Femur (tissue), 1 donor: ENCODE data around the gene MMP24.
"Not testable (repeated sequence)": the region's sequence is repeated elsewhere in the genome, so short reads cannot be mapped to it uniquely, and the experiment has no call there.

Experiments used
- DNase-seq: peaks from one replicate; pipeline ENCODE4 v3.0.0-alpha.2; 2017

MMP24 gene

GRCh38 chr20:35262321-35262720 lies 35.8 kb downstream of the MMP24 start:
- DNase-seq, result not testable (repeated sequence)

GRCh38 chr20:35262731-35263531 lies 36.4 kb downstream of the MMP24 start:
- not testable (repeated sequence) for DNase-seq

- DNase-seq, result no peak
These were observed 37.2 kb downstream of the MMP24 start for GRCh38 chr20:35263532-35264341.

GRCh38 chr20:35264755-35265154 lies 38.3 kb downstream of the MMP24 start:
- DNase-seq, result no peak

GRCh38 chr20:35267092-35267491 lies 40.6 kb downstream of the MMP24 start:
- DNase-seq, result no peak

- peak; percentile 57 for DNase-seq
These were observed 42.7 kb downstream of the MMP24 start for GRCh38 chr20:35269055-35269781.

GRCh38 chr20:35270021-35270902 lies 43.8 kb downstream of the MMP24 start:
- no peak for DNase-seq

GRCh38 chr20:35271073-35271882 lies 44.8 kb downstream of the MMP24 start:
- DNase-seq, result no peak

- DNase-seq, result no peak
These were observed 45.4 kb downstream of the MMP24 start for GRCh38 chr20:35271904-35272303.

- no peak for DNase-seq
These were observed 47.1 kb downstream of the MMP24 start for GRCh38 chr20:35273449-35274171.

- no peak for DNase-seq
These were observed 47.9 kb downstream of the MMP24 start for GRCh38 chr20:35274172-35275092.

GRCh38 chr20:35275741-35276251 lies 49.3 kb downstream of the MMP24 start:
- DNase-seq, result no peak

- no peak for DNase-seq
These were observed 49.9 kb downstream of the MMP24 start for GRCh38 chr20:35276408-35276807.

GRCh38 chr20:35277127-35277526 lies 50.6 kb downstream of the MMP24 start:
- DNase-seq, result no peak

GRCh38 chr20:35277531-35278395 lies 51.3 kb downstream of the MMP24 start, which contains the start of gene MMP24OS:
MMP24OS (minus strand) TSS chr20:35278122; CDS start chr20:35277929, 193 bp downstream.
- peak; percentile 92 for DNase-seq

- no peak for DNase-seq
These were observed 52.5 kb downstream of the MMP24 start for GRCh38 chr20:35279040-35279439.

GRCh38 chr20:35279533-35280174 lies 53.2 kb downstream of the MMP24 start:
- no peak for DNase-seq

- no peak for DNase-seq
These were observed 54.0 kb downstream of the MMP24 start for GRCh38 chr20:35280523-35280922.
